Measurements from ENCODE around the gene SLC25A11.

The SLC25A11 gene

DNA sequence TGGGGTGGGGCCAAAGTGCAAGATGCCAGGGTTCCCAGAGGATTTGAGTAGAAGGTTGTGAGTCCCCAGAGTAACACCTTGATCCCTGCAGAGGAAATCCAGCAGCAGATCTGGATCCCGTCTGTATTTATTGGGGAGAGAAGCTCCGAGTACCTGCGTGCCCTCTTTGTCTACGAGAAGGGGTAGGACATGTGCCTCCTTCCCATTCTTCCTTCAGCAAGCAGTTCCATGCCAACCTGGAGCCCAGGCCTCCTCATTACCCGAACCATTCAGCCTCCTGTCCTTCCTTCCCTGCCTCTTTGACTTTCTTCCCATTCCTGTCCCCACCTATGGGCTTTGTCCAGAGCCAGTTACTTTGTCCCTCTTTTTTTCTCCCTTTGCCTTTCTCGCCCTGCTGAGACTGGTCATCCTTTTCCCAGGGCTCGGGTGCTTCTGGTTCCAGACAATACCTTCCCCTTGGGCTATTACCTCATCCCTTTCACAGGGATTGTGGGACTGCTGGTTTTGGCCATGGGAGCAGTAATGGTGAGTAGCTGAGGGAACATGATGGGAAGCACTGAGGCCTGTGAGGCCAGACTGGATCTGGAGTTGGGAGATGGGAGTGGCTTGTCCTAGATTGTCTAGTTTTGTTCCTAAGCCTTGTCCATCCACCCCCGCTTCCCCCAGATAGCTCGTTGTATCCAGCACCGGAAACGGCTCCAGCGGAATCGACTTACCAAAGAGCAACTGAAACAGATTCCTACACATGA, 3.1 kb upstream of the SLC25A11 start:
- DNase-seq (ENCODE audit: insufficient read length, low spot score), result no peak
- FAIRE-seq, result no peak
- TF ChIP-seq, protein P1, sequence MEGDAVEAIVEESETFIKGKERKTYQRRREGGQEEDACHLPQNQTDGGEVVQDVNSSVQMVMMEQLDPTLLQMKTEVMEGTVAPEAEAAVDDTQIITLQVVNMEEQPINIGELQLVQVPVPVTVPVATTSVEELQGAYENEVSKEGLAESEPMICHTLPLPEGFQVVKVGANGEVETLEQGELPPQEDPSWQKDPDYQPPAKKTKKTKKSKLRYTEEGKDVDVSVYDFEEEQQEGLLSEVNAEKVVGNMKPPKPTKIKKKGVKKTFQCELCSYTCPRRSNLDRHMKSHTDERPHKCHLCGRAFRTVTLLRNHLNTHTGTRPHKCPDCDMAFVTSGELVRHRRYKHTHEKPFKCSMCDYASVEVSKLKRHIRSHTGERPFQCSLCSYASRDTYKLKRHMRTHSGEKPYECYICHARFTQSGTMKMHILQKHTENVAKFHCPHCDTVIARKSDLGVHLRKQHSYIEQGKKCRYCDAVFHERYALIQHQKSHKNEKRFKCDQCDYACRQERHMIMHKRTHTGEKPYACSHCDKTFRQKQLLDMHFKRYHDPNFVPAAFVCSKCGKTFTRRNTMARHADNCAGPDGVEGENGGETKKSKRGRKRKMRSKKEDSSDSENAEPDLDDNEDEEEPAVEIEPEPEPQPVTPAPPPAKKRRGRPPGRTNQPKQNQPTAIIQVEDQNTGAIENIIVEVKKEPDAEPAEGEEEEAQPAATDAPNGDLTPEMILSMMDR (IDR thresholded peaks at IDR 0.05; ENCODE audit: insufficient read depth, missing control alignments), result no peak

DNA sequence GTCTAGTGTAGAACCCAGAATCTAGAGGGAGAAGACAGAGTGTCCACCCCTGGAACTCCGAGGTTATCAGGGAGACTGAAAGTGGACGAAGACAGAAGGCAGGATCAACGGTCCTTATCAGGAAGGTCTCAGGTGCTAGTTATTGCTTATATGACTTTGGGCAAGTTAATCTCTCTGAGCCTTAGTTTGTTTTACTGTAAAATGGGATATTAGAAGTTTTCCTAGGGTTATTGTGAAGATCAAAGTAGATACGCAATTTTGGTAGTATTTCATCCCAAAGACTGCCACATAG, 1.4 kb upstream of the SLC25A11 start:
- FAIRE-seq, result no peak
- TF ChIP-seq, protein P1 (IDR thresholded peaks at IDR 0.05; ENCODE audit: insufficient read depth, missing control alignments), result no peak
- DNase-seq (ENCODE audit: insufficient read length, low spot score), result no peak

DNA sequence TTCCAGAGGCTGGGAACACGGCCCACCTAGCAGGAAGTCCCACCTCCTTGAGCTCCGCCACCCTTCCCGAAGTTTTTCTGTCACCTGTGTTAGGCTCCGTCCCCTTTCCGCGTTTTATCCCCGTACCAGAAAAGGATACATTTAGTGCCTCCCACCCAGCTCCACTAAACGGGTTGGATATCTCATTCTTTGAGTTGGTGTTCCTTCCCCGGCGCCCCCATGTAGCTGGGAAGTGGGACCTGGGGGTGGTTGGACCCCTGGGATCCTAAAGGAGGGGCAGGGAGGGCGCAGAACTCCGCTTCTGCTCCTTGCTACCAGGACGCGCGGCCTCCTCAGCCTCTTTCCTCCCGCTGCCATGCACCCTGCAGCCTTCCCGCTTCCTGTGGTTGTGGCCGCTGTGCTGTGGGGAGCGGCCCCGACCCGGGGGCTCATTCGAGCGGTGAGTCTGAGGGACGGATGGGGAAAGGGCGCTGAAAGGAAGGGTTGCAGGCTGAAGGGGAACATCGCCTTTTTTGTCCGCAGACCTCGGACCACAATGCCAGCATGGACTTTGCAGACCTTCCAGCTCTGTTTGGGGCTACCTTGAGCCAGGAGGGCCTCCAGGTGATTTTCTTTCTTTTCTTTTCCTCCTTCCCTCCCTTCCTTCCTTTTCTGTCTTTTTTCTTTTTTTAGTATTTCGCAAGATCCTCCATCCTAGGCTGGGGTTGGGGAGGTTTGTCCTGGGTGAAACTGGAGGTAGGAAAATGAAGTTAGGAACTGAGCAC, 891 bp upstream of the SLC25A11 start:
- DNase-seq (ENCODE audit: insufficient read length, low spot score) (peak; percentile 80), FAIRE-seq (no peak)
- TF ChIP-seq, protein P1 (IDR thresholded peaks at IDR 0.05; ENCODE audit: insufficient read depth, missing control alignments), result no peak

DNA sequence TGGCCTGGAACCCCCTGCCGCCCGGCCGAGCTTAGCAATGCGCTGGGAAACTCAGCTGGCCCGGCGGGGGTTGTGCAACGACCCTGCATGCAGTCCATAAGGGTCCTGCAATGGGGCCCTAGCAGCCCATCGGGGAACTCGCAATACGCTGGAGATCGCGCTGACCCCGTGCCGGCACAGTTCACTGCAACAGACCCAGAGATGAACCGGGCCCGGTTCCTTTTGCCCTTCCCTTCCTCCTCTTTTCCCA, 375 bp downstream of the SLC25A11 start:
- TF ChIP-seq, protein P1 (IDR thresholded peaks at IDR 0.05; ENCODE audit: insufficient read depth, missing control alignments), result no peak
- no peak for FAIRE-seq
- no peak for DNase-seq (ENCODE audit: insufficient read length, low spot score)

DNA sequence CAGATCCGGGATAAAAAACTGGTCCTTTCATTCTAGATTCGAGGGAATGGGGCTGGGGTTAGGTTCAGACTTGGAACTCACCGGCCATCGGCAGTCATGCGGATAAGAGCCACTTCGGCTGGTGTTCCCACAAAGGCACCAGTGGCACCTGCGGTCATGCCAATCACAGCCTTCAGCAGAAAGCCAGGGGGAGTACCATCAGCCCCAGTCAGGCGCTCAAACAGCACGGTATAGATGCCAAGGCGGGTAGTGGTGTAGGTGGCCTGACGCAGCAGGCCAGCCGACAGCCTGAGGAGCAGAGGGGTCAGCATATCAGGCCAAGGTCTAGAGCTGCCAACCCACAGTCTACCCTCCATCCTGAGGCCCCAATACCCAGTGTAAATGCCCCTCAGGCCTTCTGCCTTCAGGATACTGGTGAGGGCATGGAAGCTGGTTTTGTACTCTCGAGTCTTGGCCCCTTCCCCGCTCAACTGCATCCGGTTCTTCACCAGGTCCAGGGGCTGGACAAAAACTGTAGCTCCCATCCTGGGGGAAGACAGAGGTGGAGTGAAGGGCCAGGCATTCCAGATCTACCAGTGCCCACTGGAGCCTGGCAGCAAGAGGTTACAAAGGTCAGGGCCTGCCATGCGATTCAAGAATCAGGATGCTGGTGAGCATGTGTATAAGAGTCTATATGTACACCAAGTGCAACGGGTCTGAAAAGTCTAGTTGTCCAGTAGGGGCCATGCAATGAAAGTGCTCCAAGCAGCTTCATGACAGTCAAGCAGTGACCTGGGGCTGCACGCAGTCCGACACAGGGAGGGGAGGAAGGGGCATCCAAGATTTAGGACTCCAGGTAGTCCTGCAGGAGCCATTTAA, 929 bp downstream of the SLC25A11 start:
- TF ChIP-seq, protein P1 (IDR thresholded peaks at IDR 0.05; ENCODE audit: insufficient read depth, missing control alignments), result no peak

DNA sequence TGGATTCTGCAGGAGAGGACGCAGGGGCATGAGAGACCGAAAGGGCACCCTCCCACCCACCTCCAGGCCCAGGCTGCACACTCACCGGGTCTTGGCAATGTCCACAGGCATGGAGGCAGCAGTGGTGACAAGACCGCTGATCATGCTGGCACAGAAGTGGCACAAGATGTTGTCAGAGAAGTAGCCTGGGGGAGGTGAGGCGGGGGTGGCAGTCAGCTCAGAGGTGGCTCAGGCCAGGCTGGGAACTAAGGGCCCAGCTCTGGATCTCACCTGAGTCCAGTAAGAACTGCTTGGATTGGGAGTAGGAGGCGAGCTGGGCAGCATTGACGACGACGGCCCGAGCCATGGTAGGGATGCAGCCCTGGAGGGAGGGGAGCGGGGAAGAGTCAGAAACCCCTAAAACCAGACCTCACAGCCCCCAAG, 1.8 kb downstream of the SLC25A11 start:
- FAIRE-seq, result no peak
- no peak for DNase-seq (ENCODE audit: insufficient read length, low spot score)
- TF ChIP-seq, protein P1 (IDR thresholded peaks at IDR 0.05; ENCODE audit: insufficient read depth, missing control alignments), result no peak

More for the DNA sequence above, 929 bp downstream of the SLC25A11 start:
- FAIRE-seq (no peak), DNase-seq (ENCODE audit: insufficient read length, low spot score) (no peak)

Measured in D721Med (cell line).